GM10248 (cell line): ENCODE results near the gene FMN2.

ENCODE experiments used
- CTCF ChIA-PET: fragments of 300-600 bp; sonication (Branson Sonifier 250); formaldehyde crosslinking; extraction: SDS; loops from one replicate; lab custom pipeline; 2021; ENCODE audit warnings: antibody characterized with exemption; lab: Yijun Ruan, JAX
- POLR2A ChIA-PET: fragments of 350-650 bp; sonication (Branson Sonifier 250); formaldehyde crosslinking; extraction: SDS; loops from one replicate; lab custom pipeline; 2020; ENCODE audit warnings: antibody characterized with exemption; lab: Yijun Ruan, JAX
- DNase-seq: peaks from one replicate; pipeline ENCODE4 v3.0.0; 2012; ENCODE audit errors: extremely low spot score
- CTCF ChIP-seq: IDR thresholded peaks from 2 replicates; pipeline ENCODE4 v1.5.1; 2012; ENCODE audit warnings: mild to moderate bottlenecking, low read depth; ENCODE audit errors: extremely low read depth, missing control alignments, control extremely low read depth

FMN2 gene

DNA sequence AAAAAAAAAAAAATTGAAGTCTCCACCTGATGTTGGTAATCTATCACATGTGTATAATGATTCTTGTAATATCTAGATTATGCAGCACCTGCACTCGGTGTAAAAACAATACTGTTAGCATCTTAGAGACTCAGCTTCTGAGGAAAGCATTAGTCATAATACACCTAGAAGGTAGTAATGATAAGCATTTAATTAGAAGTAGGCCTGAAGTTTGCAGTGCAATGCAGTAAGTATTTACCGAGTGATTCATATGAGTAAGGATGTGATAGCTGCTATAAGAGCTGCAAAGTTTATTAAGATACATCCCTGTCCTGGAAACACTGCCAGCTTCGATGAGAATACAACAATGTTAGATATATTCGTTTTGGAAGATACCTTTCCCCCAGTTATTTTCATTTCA lies 323.8 kb downstream of the FMN2 start:
- no peak for DNase-seq
- CTCF ChIA-PET: no interaction called here
- POLR2A ChIA-PET: no interaction called here
- no peak for TF ChIP-seq CTCF

DNA sequence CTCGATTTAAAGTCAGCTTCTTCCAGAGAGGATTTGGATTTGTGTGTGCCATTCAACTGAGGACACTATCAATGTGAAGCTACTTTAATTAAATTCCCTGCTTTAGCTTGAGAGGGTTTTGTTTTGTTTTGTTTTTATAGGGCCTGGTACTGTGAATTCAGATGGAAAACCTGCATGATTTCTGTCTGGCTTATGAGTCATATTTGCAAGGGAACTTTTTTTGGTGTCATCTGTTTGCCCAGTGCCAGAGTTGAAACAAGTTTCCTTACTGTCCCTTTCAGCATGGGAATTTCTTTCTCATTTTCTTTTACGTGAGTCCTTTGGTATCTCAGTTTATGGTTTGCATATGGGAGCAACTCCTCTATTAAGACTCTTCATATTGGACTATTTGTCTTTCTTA lies 325.6 kb downstream of the FMN2 start:
- no peak for DNase-seq
- CTCF ChIA-PET: no interaction called here
- POLR2A ChIA-PET: no interaction called here
- no peak for TF ChIP-seq CTCF

- no peak for TF ChIP-seq CTCF
- ChIA-PET POLR2A (no interaction called here), CTCF (no interaction called here)
- no peak for DNase-seq
These were observed 329.1 kb downstream of the FMN2 start for GRCh38 chr1:240420766-240421165.

- ChIA-PET CTCF (no interaction called here), POLR2A (no interaction called here)
- no peak for DNase-seq
- TF ChIP-seq CTCF: no peak
These were observed 331.7 kb downstream of the FMN2 start for GRCh38 chr1:240423246-240423924.

DNA sequence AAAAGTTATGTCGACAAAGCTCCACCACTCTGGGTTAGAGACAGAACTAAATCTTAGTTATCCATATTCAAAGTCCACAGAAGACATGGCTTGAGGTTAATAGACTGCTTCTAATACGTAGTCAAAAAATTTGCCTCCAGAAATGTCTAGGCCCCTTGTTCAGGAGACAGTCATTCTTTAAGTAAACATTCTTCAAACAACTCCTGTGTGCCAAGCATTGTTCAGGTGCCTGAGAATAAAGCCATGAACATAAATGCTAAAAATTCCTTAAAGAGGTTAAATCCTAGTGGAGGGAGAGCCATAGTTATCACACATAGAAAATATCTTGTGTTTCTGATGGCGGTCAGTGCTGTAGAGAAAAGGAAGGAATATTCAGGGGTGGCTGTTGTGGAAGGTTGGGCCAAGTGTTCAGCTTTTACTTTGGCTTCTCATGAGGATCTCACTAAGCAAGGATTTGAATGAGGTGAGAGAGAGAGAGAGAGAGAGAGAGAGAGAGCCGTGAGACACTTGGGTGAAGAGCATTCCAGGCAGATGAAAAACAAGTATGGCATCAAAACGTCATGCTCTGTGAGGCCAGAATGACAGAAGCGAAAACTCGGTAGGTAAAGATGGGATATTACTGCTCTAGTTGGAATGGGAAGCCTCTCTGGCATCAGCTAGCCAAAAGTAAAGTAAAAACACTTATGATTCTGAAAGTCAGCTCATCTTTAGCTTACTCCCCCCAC lies 333.2 kb downstream of the FMN2 start:
- CTCF ChIA-PET: interaction anchor here (1.1 kb wide), 1 partner anchor 12 kb away, joined by 3 read pairs; no protein-coding TSS in a partner anchor
- DNase-seq: no peak
- TF ChIP-seq CTCF: no peak
- POLR2A ChIA-PET: no interaction called here

GRCh38 chr1:240426051-240426450 lies 334.4 kb downstream of the FMN2 start:
- ChIA-PET POLR2A (no interaction called here), CTCF (interaction anchor here (1.0 to 1.1 kb wide), 2 partner anchors 10 to 12 kb away, joined by 3 read pairs; no protein-coding TSS in a partner anchor)
- DNase-seq: no peak
- no peak for TF ChIP-seq CTCF
